ENCODE results near the gene LRMDA. TPM values are rescaled to one million over a fixed set of nuclear protein-coding genes. Genes with fewer than 3 reads are reported as not detected.

The LRMDA gene
- total and polyA plus RNA-seq, 2 of the 8 experiments (the other 6 are each of a cell fraction or from before 2014, with no cell fraction given), result 0.86 to 2.8 TPM

DNA sequence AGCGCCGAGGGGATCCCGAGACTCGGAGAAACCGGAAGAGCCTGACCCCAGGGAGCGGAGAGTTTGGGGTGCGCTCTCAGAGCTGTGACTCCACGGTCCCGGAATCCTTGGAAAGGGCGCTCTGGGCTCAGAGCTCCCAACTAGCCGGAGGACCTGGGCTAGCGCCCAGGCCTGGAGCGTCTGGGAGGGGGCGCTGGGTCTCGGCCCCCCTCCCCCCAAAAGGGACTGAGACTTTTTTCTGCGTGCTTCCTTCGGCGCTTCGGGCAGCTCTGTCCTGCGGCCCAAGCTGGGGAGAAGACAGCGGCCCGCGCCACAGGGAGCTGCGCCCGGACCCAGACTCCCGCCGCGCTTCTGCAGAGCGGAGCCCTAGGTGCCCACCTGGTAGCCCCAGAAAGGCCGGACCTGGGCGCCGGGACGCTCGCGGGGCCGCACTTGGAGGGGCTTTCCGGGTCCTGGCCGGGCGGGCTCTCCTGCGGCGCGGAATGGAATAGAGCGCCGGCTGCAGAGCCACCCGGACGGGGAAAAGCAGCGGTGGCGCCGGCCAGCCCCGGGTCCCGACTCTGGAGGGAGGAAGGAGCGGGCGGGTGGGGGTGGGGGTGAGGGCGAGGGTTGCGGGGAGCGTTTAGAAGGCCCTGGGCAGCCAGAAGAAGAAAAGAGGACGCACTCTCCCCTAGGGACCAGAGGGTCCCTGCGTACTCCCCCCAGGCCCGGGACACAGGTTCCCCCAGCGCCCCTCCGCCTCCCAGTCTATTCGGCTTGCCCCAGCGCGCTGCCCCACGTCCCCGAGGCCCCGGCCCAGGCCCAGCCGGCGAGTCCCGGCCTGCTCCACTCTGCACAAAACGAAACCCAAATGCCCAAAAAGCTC lies 34.6 kb upstream of the LRMDA start (continued):
- TF ChIP-seq CBX5 (IDR thresholded peaks at IDR 0.05; ENCODE audit: low read depth, low read length) (no peak), HDAC2 (IDR thresholded peaks at IDR 0.05; ENCODE audit: borderline replicate concordance in 1 of 2, low read depth in 2 of 2, low read length in 2 of 2) (no peak), YY1 (IDR thresholded peaks at IDR 0.05; ENCODE audit: low read depth, low read length) (0 out of 2 replicates have a peak, but pooled peaks have one; percentile 1), SP1 (IDR thresholded peaks at IDR 0.05; ENCODE audit: low read depth, low read length) (no peak), FOSL1 (IDR thresholded peaks at IDR 0.05; ENCODE audit: insufficient read depth, low read depth, low read length) (no peak), BACH1 (IDR thresholded peaks at IDR 0.05; ENCODE audit: low read length) (no peak), BRCA1 (IDR thresholded peaks at IDR 0.05; ENCODE audit: low read depth, low read length) (no peak), KDM4A (IDR thresholded peaks at IDR 0.05; ENCODE audit: low read depth, low read length, severe bottlenecking) (no peak), POLR2A (IDR thresholded peaks at IDR 0.05; ENCODE audit: control extremely low read depth in 1 of 2, low read depth in 2 of 2, low read length in 2 of 2) (no peak), ZNF274 (IDR thresholded peaks at IDR 0.05; ENCODE audit: borderline replicate concordance, extremely low read depth, low read length) (no peak), TBP (IDR thresholded peaks at IDR 0.05; ENCODE audit: low read depth, low read length) (no peak), CHD1 (IDR thresholded peaks at IDR 0.05; ENCODE audit: low read depth, low read length) (no peak), RXRA (IDR thresholded peaks at IDR 0.05; ENCODE audit: insufficient read depth, low read depth, low read length) (no peak)
- TF ChIP-seq, protein P1, sequence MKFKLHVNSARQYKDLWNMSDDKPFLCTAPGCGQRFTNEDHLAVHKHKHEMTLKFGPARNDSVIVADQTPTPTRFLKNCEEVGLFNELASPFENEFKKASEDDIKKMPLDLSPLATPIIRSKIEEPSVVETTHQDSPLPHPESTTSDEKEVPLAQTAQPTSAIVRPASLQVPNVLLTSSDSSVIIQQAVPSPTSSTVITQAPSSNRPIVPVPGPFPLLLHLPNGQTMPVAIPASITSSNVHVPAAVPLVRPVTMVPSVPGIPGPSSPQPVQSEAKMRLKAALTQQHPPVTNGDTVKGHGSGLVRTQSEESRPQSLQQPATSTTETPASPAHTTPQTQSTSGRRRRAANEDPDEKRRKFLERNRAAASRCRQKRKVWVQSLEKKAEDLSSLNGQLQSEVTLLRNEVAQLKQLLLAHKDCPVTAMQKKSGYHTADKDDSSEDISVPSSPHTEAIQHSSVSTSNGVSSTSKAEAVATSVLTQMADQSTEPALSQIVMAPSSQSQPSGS (IDR thresholded peaks at IDR 0.05; ENCODE audit: low read length), result no peak
